Measurements from ENCODE around the gene STAG2. TPM values are rescaled to one million over a fixed set of nuclear protein-coding genes. Genes with fewer than 3 reads are reported as not detected.
"Not testable (repeated sequence)": the region's sequence is repeated elsewhere in the genome, so short reads cannot be mapped to it uniquely, and the experiment has no call there.

STAG2 gene
- total and polyA plus RNA-seq, 2 of the 13 experiments (the other 11 are each of a cell fraction or from before 2014, with no cell fraction given), result 21.0 to 50.8 TPM

GRCh38 chrX:123927845-123928244 lies 33.7 kb upstream of the STAG2 start:
- no peak for FAIRE-seq
- Histone ChIP-seq H3K27me3 (ENCODE audit: control insufficient read depth in 1 of 2, insufficient read depth in 2 of 2, low read length in 2 of 2) (no peaks in the 10 kb centered on the region), H3K27ac (ENCODE audit: extremely low read length, insufficient read depth, low read length) (no peak overlapping the region), H3K4me2 (ENCODE audit: low read depth, low read length) (no peak overlapping the region), H3K4me3 (replicated peaks in 1 of 3; ENCODE audit: insufficient read depth in 1 of 3, low read depth in 2 of 3, low read length in 3 of 3) (no peak overlapping the region), H2AFZ (ENCODE audit: low read length) (no peak overlapping the region), H3K36me3 (replicated peaks in 1 of 2; ENCODE audit: control insufficient read depth in 1 of 2, insufficient read depth in 2 of 2, low read length in 2 of 2) (no peaks in the 10 kb centered on the region), H3K4me1 (ENCODE audit: insufficient read depth, low read length) (no peaks in the 10 kb centered on the region), H3K9me3 (ENCODE audit: low read length) (no peaks in the 10 kb centered on the region), H3K9ac (ENCODE audit: insufficient read depth, low read depth, low read length) (no peak overlapping the region), H4K20me1 (ENCODE audit: insufficient read depth, low read length) (no peaks in the 10 kb centered on the region), H3K79me2 (ENCODE audit: insufficient read depth, low read length) (no peaks in the 10 kb centered on the region)
- WGBS (ENCODE audit: low lambda C conversion rate), result 0% methylated on average over 1 of the region's 2 CpGs
- ATAC-seq, result no peak
- ChIA-PET POLR2A (no interaction called here), CTCF (ENCODE audit: low intra/inter-chr PET ratio, low total read pairs) (no interaction called here)
- no peak for DNase-seq (ENCODE audit: low spot score)
- no peak for TF ChIP-seq ZNF276 (CRISPR knock-in tag; IDR thresholded peaks at IDR 0.05; ENCODE audit: low read depth)
- TF ChIP-seq SNAPC5 (CRISPR knock-in tag; IDR thresholded peaks at IDR 0.05; ENCODE audit: borderline replicate concordance), result no peak
- no peak for TF ChIP-seq CHD2 (IDR thresholded peaks at IDR 0.05; ENCODE audit: low read depth, low read length)
- no peak for TF ChIP-seq ZNF337 (CRISPR knock-in tag; IDR thresholded peaks at IDR 0.05; ENCODE audit: borderline replicate concordance, low read depth)
- TF ChIP-seq ZNF224 (CRISPR knock-in tag; IDR thresholded peaks at IDR 0.05), result no peak
- no peak for TF ChIP-seq TERF1 (CRISPR knock-in tag; IDR thresholded peaks at IDR 0.05)
- TF ChIP-seq ZNF230 (CRISPR knock-in tag; IDR thresholded peaks at IDR 0.05), result no peak
- TF ChIP-seq ZKSCAN8 (CRISPR knock-in tag; IDR thresholded peaks at IDR 0.05; ENCODE audit: borderline replicate concordance), result no peak
- no peak for TF ChIP-seq RBFOX2 (IDR thresholded peaks at IDR 0.05; ENCODE audit: low read depth, low read length)
- no peak for TF ChIP-seq DPF2 (CRISPR knock-in tag; IDR thresholded peaks at IDR 0.05; ENCODE audit: borderline replicate concordance, low read depth)
- TF ChIP-seq MED13 (CRISPR knock-in tag; IDR thresholded peaks at IDR 0.05), result no peak
- no peak for TF ChIP-seq ZNF550 (CRISPR knock-in tag; IDR thresholded peaks at IDR 0.05; ENCODE audit: borderline replicate concordance)
- TF ChIP-seq RFXAP (CRISPR knock-in tag; IDR thresholded peaks at IDR 0.05; ENCODE audit: borderline replicate concordance), result no peak
- TF ChIP-seq ZNF354B (CRISPR knock-in tag; IDR thresholded peaks at IDR 0.05), result no peak
- TF ChIP-seq XRCC5 (optimal IDR thresholded peaks at IDR 0.05; ENCODE audit: low read length), result no peak
- TF ChIP-seq MYC (CRISPR knock-in tag; IDR thresholded peaks at IDR 0.05; ENCODE audit: borderline replicate concordance), result no peak
- TF ChIP-seq ZNF430 (CRISPR knock-in tag; IDR thresholded peaks at IDR 0.05), result no peak
- TF ChIP-seq NFIB (CRISPR knock-in tag; IDR thresholded peaks at IDR 0.05; ENCODE audit: borderline replicate concordance), result no peak
- TF ChIP-seq TRIM24 (CRISPR knock-in tag; IDR thresholded peaks at IDR 0.05), result no peak
- intact Hi-C loops (cut with micrococcal nuclease; ENCODE audit: unreplicated experiment), result no loop called here
- in situ Hi-C loops (cut with HindIII; ENCODE audit: extremely low pct_ligation_motif_present, low pct_unique_long_range_greater_than_20kb), result no loop called here
- no TSS peak for BruUV-seq (replicated peaks)

GRCh38 chrX:123932055-123932454 lies 29.5 kb upstream of the STAG2 start:
- CTCF ChIA-PET (ENCODE audit: low intra/inter-chr PET ratio, low total read pairs); intact Hi-C loops (cut with micrococcal nuclease; ENCODE audit: unreplicated experiment); H3K79me2 ChIP-seq (ENCODE audit: insufficient read depth, low read length); ATAC-seq; H3K4me2 ChIP-seq (ENCODE audit: low read depth, low read length); POLR2A ChIA-PET; H3K4me3 ChIP-seq (replicated peaks in 1 of 3; ENCODE audit: insufficient read depth in 1 of 3, low read depth in 2 of 3, low read length in 3 of 3); H2AFZ ChIP-seq (ENCODE audit: low read length); H3K4me1 ChIP-seq (ENCODE audit: insufficient read depth, low read length); FAIRE-seq; BruUV-seq (replicated peaks); H3K9me3 ChIP-seq (ENCODE audit: low read length); H3K27ac ChIP-seq (ENCODE audit: extremely low read length, insufficient read depth, low read length); H3K9ac ChIP-seq (ENCODE audit: insufficient read depth, low read depth, low read length); in situ Hi-C loops (cut with HindIII; ENCODE audit: extremely low pct_ligation_motif_present, low pct_unique_long_range_greater_than_20kb); DNase-seq (ENCODE audit: low spot score); H4K20me1 ChIP-seq (ENCODE audit: insufficient read depth, low read length); H3K36me3 ChIP-seq (replicated peaks in 1 of 2; ENCODE audit: control insufficient read depth in 1 of 2, insufficient read depth in 2 of 2, low read length in 2 of 2); H3K27me3 ChIP-seq (ENCODE audit: control insufficient read depth in 1 of 2, insufficient read depth in 2 of 2, low read length in 2 of 2): not testable (repeated sequence)
- WGBS (ENCODE audit: low lambda C conversion rate), result no CpG with 5 or more reads among the region's 2 CpGs

Data from HepG2 (cell line).